ENCODE measurements around the gene CRIP3. TPM values are rescaled to one million over a fixed set of nuclear protein-coding genes. Genes with fewer than 3 reads are reported as not detected.
A peak's percentile ranks its signal among the peaks of the same experiment; 100 is the strongest.

Gene CRIP3
- total and polyA plus RNA-seq, 2 of the 13 experiments (the other 11 are each of a cell fraction or from before 2014, with no cell fraction given), result 6.3 to 9.3 TPM

GRCh38 chr6:43274127-43274915, 34.3 kb downstream of the CRIP3 start (continued):
- TF ChIP-seq ZFX (CRISPR knock-in tag; IDR thresholded peaks at IDR 0.05; ENCODE audit: low read depth) (no peak), ZXDC (CRISPR knock-in tag; IDR thresholded peaks at IDR 0.05) (no peak), MLXIP (CRISPR knock-in tag; IDR thresholded peaks at IDR 0.05; ENCODE audit: borderline replicate concordance) (no peak), ZNF670 (CRISPR knock-in tag; IDR thresholded peaks at IDR 0.05; ENCODE audit: borderline replicate concordance) (no peak), ZNF550 (CRISPR knock-in tag; IDR thresholded peaks at IDR 0.05; ENCODE audit: borderline replicate concordance) (no peak), ZNF407 (CRISPR knock-in tag; IDR thresholded peaks at IDR 0.05; ENCODE audit: not compliant biosample characterization) (no peak), AGO1 (IDR thresholded peaks at IDR 0.05; ENCODE audit: low read depth, low read length, poor library complexity, severe bottlenecking) (no peak), MATR3 (CRISPR knock-in tag; IDR thresholded peaks at IDR 0.05) (no peak), TRIM24 (CRISPR knock-in tag; IDR thresholded peaks at IDR 0.05) (no peak), MIER3 (CRISPR knock-in tag; IDR thresholded peaks at IDR 0.05; ENCODE audit: borderline replicate concordance) (0 out of 2 replicates have a peak, but pooled peaks have one; percentile 3), SALL2 (CRISPR knock-in tag; IDR thresholded peaks at IDR 0.05) (no peak), ZNF652 (CRISPR knock-in tag; IDR thresholded peaks at IDR 0.05; ENCODE audit: borderline replicate concordance, low read depth) (no peak)
